ENCODE results near the gene PLXNA2. TPM values are rescaled to one million over a fixed set of nuclear protein-coding genes. Genes with fewer than 3 reads are reported as not detected.

PLXNA2 gene
- total and polyA plus RNA-seq, 2 of the 8 experiments (the other 6 are each of a cell fraction or from before 2014, with no cell fraction given): 0.33 to 1.5 TPM

DNA sequence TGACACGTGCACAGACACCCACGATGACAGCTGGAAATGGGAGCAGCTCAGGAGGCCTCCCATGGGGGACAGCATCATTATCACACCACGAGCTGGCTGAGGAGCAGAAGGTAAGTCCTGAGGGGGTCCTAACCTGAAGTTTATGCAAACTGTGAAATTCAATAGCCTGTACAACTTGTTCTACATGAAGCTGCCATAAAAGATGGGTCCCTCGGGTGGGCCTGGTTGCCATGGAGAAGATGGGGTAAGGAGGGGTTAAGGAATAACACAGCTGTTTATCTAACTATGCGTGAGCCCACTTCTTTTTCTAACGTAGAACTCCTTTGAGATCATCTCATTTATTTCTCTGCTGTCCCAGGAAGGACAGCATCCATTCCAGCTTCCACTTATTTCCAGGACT is 169.8 kb downstream of the PLXNA2 start:
- DNase-seq (ENCODE audit: low read depth in 1 of 2, low spot score in 2 of 2) (no peak), FAIRE-seq (no peak)
- H2AFZ ChIP-seq (ENCODE audit: low read length): no peak overlapping the region
- WGBS, 2 experiments (ENCODE audit: extremely low coverage in 1 of 2, insufficient coverage in 1 of 2, insufficient read length in 1 of 2, insufficient replicate concordance in 2 of 2, low coverage in 1 of 2, low lambda C conversion rate in 2 of 2, missing lambda C conversion rate in 1 of 2): 84% methylated on average over 6 of the region's 6 CpGs; no CpG with 5 or more reads in 1 of the 2 experiments
- no peak overlapping the region for H2BK5ac ChIP-seq (ENCODE audit: low read depth, low read length)
- POLR2A ChIA-PET (ENCODE audit: partially characterized antibody): no interaction called here
- no peak overlapping the region for H2BK15ac ChIP-seq (ENCODE audit: low read length)
- H4K91ac ChIP-seq (replicated peaks; ENCODE audit: insufficient read length, low read length): no peak overlapping the region
- peaks cover 0 to 9% (median 4%) of the 10 kb centered on the region in 4 experiments; a peak in 4 of 7 replicates for H3K4me1 ChIP-seq (replicated peaks in 1 of 4; ENCODE audit: control insufficient read depth in 3 of 4, insufficient read depth in 4 of 4, low read length in 3 of 4)
- H3K56ac ChIP-seq (replicated peaks; ENCODE audit: insufficient read length, low read depth, low read length): no peak overlapping the region
- no peak overlapping the region for H3K23ac ChIP-seq (ENCODE audit: insufficient read length)
- H2BK120ac ChIP-seq (replicated peaks; ENCODE audit: low read depth, low read length): no peak overlapping the region
- H3K14ac ChIP-seq (ENCODE audit: insufficient read length): no peak overlapping the region
- no peaks in the 10 kb centered on the region for H3K23me2 ChIP-seq (ENCODE audit: low read depth, low read length)
- CTCF ChIA-PET (ENCODE audit: partially characterized antibody): interaction anchor here (0.9 to 1.9 kb wide), 4 partner anchors 9 to 139 kb away, joined by 3 to 7 read pairs (median 4); no protein-coding TSS in a partner anchor
- H3K18ac ChIP-seq (ENCODE audit: extremely low read depth, low read length): no peak overlapping the region
- no peak overlapping the region for H4K8ac ChIP-seq (ENCODE audit: extremely low read depth, insufficient read depth, low read length)
- H3K9ac ChIP-seq (replicated peaks in 1 of 4; ENCODE audit: extremely low read depth in 1 of 4, low read depth in 3 of 4, low read length in 3 of 4): no peak overlapping the region
- TF ChIP-seq HDAC2 (IDR thresholded peaks at IDR 0.05; ENCODE audit: borderline replicate concordance in 1 of 2, low read depth in 2 of 2, low read length in 2 of 2): no peak
- no peak for TF ChIP-seq RFX5 (IDR thresholded peaks at IDR 0.05; ENCODE audit: borderline replicate concordance, low read depth, low read length)
- no peak for TF ChIP-seq HDAC6 (IDR thresholded peaks at IDR 0.05; ENCODE audit: low read depth, low read length)
- TF ChIP-seq RXRA (IDR thresholded peaks at IDR 0.05; ENCODE audit: insufficient read depth, low read depth, low read length): no peak
- H4K20me1 ChIP-seq (replicated peaks in 1 of 2; ENCODE audit: control insufficient read depth in 1 of 2, insufficient read depth in 2 of 2, low read length in 2 of 2): no peaks in the 10 kb centered on the region
- H3K4me3 ChIP-seq (ENCODE audit: extremely low read depth in 1 of 4, insufficient read depth in 2 of 4, low read depth in 3 of 4, low read length in 4 of 4): no peak overlapping the region
- H3K79me2 ChIP-seq (ENCODE audit: control insufficient read depth in 1 of 2, insufficient read depth in 2 of 2, low read length in 2 of 2): no peaks in the 10 kb centered on the region
- no peak overlapping the region for H3K4me2 ChIP-seq (ENCODE audit: insufficient read depth in 1 of 2, low read depth in 2 of 2, low read length in 2 of 2)
- H3K79me1 ChIP-seq (ENCODE audit: low read depth, low read length): no peaks in the 10 kb centered on the region
- H3K27ac ChIP-seq (ENCODE audit: low read depth, low read length): no peak overlapping the region
- no peak overlapping the region for H2BK20ac ChIP-seq (ENCODE audit: low read length)
- H2BK12ac ChIP-seq (ENCODE audit: low read depth, low read length): no peak overlapping the region
- no peaks in the 10 kb centered on the region for H3K9me3 ChIP-seq (ENCODE audit: insufficient read depth in 2 of 2, low read depth in 1 of 2, low read length in 1 of 2)
- H2AK5ac ChIP-seq (ENCODE audit: low read depth, low read length): no peak overlapping the region
- no peak overlapping the region for H4K5ac ChIP-seq (ENCODE audit: insufficient read length, low read depth, low read length)
- no peaks in the 10 kb centered on the region for H3K36me3 ChIP-seq (ENCODE audit: control insufficient read depth in 2 of 4, insufficient read depth in 4 of 4, low read length in 3 of 4)
- H3K27me3 ChIP-seq (replicated peaks in 1 of 4; ENCODE audit: control insufficient read depth in 3 of 4, extremely low read depth in 1 of 4, insufficient read depth in 3 of 4, low read length in 3 of 4): no peaks in the 10 kb centered on the region
- H3K4ac ChIP-seq (replicated peaks; ENCODE audit: insufficient read length, low read depth, low read length): no peak overlapping the region
